ENCODE data around the gene TUBGCP6. TPM values are rescaled to one million over a fixed set of nuclear protein-coding genes. Genes with fewer than 3 reads are reported as not detected.

Gene TUBGCP6
- total RNA-seq, 1 donor from 2014 or later, result 103 TPM

- Mint-ChIP-seq H3K4me1 (peaks cover 17% of the 10 kb centered on the region), H3K4me3 (no peak overlapping the region), H3K27me3 (no peaks in the 10 kb centered on the region), H3K9me3 (no peaks in the 10 kb centered on the region), H3K36me3 (ENCODE audit: low read depth) (no peaks in the 10 kb centered on the region), H3K27ac (no peak overlapping the region)
- POLR2A ChIA-PET, result interaction anchor here (0.6 to 1.6 kb wide), 5 partner anchors 21 to 70 kb away, joined by 3 to 8 read pairs (median 5); partner anchors contain the start of gene HDAC10
- intact Hi-C loops (cut with micrococcal nuclease), result no loop called here
- no peak for ATAC-seq (ENCODE audit: low read depth)
- no peak for DNase-seq
- no peak for TF ChIP-seq CTCF (IDR thresholded peaks at IDR 0.05)
- CTCF ChIA-PET, result interaction anchor here (1.3 to 3.8 kb wide), 3 partner anchors 20 to 69 kb away, joined by 4 to 22 read pairs (median 11); partner anchors contain the start of gene DENND6B
Measured at GRCh38 chr22:50272044-50272802, 27.4 kb upstream of the TUBGCP6 start.

- ATAC-seq (ENCODE audit: low read depth) (peak; percentile 31), DNase-seq (peak; percentile 56)
- no peaks in the 10 kb centered on the region for H3K36me3 Mint-ChIP-seq (ENCODE audit: low read depth)
- intact Hi-C loops (cut with micrococcal nuclease), result loop anchor here (2.0 kb wide), 1 partner anchor 21 kb away; no protein-coding TSS in a partner anchor
- H3K4me1 Mint-ChIP-seq, result peaks cover 17% of the 10 kb centered on the region
- ChIA-PET CTCF (interaction anchor here (1.3 to 3.8 kb wide), 3 partner anchors 19 to 70 kb away, joined by 4 to 22 read pairs (median 11); partner anchors contain the start of gene DENND6B), POLR2A (interaction anchor here (0.6 to 1.6 kb wide), 3 partner anchors 20 to 63 kb away, joined by 3 to 5 read pairs (median 5); partner anchors contain the start of gene HDAC10)
- no peaks in the 10 kb centered on the region for H3K27me3 Mint-ChIP-seq
- H3K4me3 Mint-ChIP-seq, result no peak overlapping the region
- H3K9me3 Mint-ChIP-seq, result no peaks in the 10 kb centered on the region
- H3K27ac Mint-ChIP-seq, result no peak overlapping the region
- TF ChIP-seq CTCF (IDR thresholded peaks at IDR 0.05), result no peak
Measured at GRCh38 chr22:50271519-50271970, 26.7 kb upstream of the TUBGCP6 start.

- DNase-seq, result peak; percentile 67
- peak; percentile 46 for ATAC-seq (ENCODE audit: low read depth)
- intact Hi-C loops (cut with micrococcal nuclease), result loop anchor here (1.0 to 2.0 kb wide), 4 partner anchors 9 to 349 kb away; no protein-coding TSS in a partner anchor
- ChIA-PET CTCF (interaction anchor here (1.3 to 3.8 kb wide), 2 partner anchors 18 to 57 kb away, joined by 4 to 22 read pairs; partner anchors contain the start of gene DENND6B), POLR2A (interaction anchor here (0.6 to 1.2 kb wide), 4 partner anchors 19 to 80 kb away, joined by 3 to 5 read pairs (median 4); partner anchors contain the start of gene TUBGCP6)
- peak overlapping the region; percentile 73 for H3K4me3 Mint-ChIP-seq
- no peaks in the 10 kb centered on the region for H3K36me3 Mint-ChIP-seq (ENCODE audit: low read depth)
- H3K9me3 Mint-ChIP-seq, result no peaks in the 10 kb centered on the region
- no peak for TF ChIP-seq CTCF (IDR thresholded peaks at IDR 0.05)
- peaks cover 17% of the 10 kb centered on the region for H3K4me1 Mint-ChIP-seq
- no peak overlapping the region for H3K27ac Mint-ChIP-seq
- H3K27me3 Mint-ChIP-seq, result no peaks in the 10 kb centered on the region
Measured at GRCh38 chr22:50270666-50271394, 26.0 kb upstream of the TUBGCP6 start.

GRCh38 chr22:50269970-50270665 lies 25.3 kb upstream of the TUBGCP6 start, which contains the start of gene MAPK11:
Gene MAPK11 (minus strand): TSS chr22:50270380. CDS start chr22:50270292, 88 bp downstream.
- no peaks in the 10 kb centered on the region for H3K27me3 Mint-ChIP-seq
- TF ChIP-seq CTCF (IDR thresholded peaks at IDR 0.05), result no peak
- intact Hi-C loops (cut with micrococcal nuclease), result loop anchor here (1.0 to 2.0 kb wide), 4 partner anchors 8 to 350 kb away; no protein-coding TSS in a partner anchor
- no peaks in the 10 kb centered on the region for H3K9me3 Mint-ChIP-seq
- peak within 1 kb of the TSS; percentile 73 for H3K4me3 Mint-ChIP-seq
- H3K4me1 Mint-ChIP-seq, result peaks cover 19% of the 10 kb centered on the region
- no peaks in the 10 kb centered on the region for H3K36me3 Mint-ChIP-seq (ENCODE audit: low read depth)
- ATAC-seq (ENCODE audit: low read depth), result peak; percentile 56
- CTCF ChIA-PET, result no interaction called here
- H3K27ac Mint-ChIP-seq, result no peak within 1 kb of the TSS
- POLR2A ChIA-PET, result interaction anchor here (1.0 to 1.2 kb wide), 2 partner anchors 25 to 79 kb away, joined by 4 read pairs; partner anchors contain the start of gene TUBGCP6
- peak; percentile 60 for DNase-seq

All from activated B cell treated with CpG ODN at 0.5 μM for 24 hours (primary cell).